AG10803 (cell line): ENCODE data around the gene HOXD12.

Experiments
- DNase-seq: peaks from one replicate; pipeline ENCODE4 v3.0.0; 2010; ENCODE audit warnings: low read depth
- H3K4me3 ChIP-seq: 2 replicates; pipeline ENCODE4 v1.5.1; 2011; ENCODE audit warnings: mild to moderate bottlenecking, low read length, control low read depth
- TF ChIP-seq, protein P1 (sequence below): conservative IDR thresholded peaks from 2 replicates; pipeline ENCODE4 v1.5.1; 2011; ENCODE audit warnings: mild to moderate bottlenecking, low read length, control low read depth, inconsistent platforms

HOXD12 gene

DNA sequence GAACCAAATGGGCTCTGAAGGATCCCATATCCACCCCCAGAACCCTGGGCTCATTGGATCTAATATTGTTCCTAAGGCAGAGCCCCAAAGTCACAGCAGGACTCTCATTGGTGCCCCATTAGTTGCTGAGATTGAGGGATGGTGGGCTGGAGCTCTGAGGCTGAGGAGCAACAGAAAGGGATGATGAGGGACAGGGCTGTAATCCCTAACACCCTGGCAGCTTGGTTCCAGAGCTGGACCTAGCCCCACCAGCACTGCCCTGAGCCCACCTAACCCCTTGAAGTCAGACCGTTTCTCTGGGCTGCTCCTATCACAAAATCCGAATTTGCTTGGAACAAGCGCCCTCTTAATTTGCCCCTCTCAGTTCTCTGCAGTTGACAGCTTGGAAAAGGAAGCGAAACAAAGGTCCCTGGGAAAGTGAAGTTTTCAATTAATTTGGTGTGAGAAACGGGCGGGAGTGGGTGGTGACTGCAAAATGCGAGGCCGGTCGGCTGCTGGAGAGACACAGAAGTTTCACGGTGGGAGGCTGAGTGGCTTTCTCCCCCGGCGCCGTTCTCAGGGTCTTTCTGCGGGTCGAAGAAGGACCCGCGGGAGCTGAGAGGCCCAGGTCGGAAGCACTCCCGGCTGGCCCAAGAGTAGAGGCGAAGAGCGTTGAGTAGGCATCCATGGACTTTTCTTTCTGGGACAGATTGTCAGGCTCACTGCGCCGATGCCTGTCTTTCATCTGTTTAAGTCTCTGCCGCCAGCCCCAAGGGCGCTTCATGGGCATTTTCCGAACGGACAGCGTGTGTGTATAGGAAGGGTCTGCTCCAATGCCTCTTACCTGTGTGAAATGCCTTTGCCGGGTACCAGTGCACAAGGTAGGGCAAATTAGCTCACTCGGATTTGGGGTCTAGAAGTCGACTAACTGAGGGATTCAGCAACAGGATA is 8.0 kb upstream of the HOXD12 start:
- no peak overlapping the region for H3K4me3 ChIP-seq
- no peak for DNase-seq
- TF ChIP-seq, protein P1, sequence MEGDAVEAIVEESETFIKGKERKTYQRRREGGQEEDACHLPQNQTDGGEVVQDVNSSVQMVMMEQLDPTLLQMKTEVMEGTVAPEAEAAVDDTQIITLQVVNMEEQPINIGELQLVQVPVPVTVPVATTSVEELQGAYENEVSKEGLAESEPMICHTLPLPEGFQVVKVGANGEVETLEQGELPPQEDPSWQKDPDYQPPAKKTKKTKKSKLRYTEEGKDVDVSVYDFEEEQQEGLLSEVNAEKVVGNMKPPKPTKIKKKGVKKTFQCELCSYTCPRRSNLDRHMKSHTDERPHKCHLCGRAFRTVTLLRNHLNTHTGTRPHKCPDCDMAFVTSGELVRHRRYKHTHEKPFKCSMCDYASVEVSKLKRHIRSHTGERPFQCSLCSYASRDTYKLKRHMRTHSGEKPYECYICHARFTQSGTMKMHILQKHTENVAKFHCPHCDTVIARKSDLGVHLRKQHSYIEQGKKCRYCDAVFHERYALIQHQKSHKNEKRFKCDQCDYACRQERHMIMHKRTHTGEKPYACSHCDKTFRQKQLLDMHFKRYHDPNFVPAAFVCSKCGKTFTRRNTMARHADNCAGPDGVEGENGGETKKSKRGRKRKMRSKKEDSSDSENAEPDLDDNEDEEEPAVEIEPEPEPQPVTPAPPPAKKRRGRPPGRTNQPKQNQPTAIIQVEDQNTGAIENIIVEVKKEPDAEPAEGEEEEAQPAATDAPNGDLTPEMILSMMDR, result no peak

- TF ChIP-seq, protein P1, result no peak
- peak within 1 kb of the TSS; percentile 29 for H3K4me3 ChIP-seq
- no peak for DNase-seq
Measured at GRCh38 chr2:176092270-176093144, 7.1 kb upstream of the HOXD12 start, which contains the start of gene HOXD13. TSS of gene HOXD13 (plus strand) at chr2:176092721. CDS start at chr2:176092891, 170 bp downstream.

DNA sequence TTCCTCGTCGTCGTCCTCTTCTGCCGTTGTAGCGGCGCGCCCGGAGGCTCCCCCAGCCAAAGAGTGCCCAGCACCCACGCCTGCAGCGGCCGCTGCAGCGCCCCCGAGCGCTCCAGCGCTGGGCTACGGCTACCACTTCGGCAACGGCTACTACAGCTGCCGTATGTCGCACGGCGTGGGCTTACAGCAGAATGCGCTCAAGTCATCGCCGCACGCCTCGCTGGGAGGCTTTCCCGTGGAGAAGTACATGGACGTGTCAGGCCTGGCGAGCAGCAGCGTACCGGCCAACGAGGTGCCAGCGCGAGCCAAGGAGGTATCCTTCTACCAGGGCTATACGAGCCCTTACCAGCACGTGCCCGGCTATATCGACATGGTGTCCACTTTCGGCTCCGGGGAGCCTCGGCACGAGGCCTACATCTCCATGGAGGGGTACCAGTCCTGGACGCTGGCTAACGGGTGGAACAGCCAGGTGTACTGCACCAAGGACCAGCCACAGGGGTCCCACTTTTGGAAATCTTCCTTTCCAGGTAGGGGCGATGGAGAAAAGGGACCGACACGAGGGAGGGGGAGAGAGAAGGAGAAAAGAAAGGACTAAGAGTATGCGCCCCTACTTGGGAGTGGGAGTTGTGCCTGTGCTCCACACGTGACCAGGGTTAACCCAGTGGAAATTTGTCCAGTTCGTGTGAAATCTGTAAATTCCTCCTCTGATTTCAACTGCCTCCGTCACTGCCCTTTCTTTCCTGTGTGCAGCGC is 6.3 kb upstream of the HOXD12 start:
- TF ChIP-seq, protein P1, result no peak; the same call in 1 of the 2 replicates
- no peak for DNase-seq
- peak overlapping the region; percentile 29 for H3K4me3 ChIP-seq

GRCh38 chr2:176093898-176094249 is 5.7 kb upstream of the HOXD12 start:
- H3K4me3 ChIP-seq, result no peak overlapping the region
- TF ChIP-seq, protein P1, result no peak
- DNase-seq, result no peak

GRCh38 chr2:176094349-176094748 is 5.2 kb upstream of the HOXD12 start:
- no peak overlapping the region for H3K4me3 ChIP-seq
- TF ChIP-seq, protein P1, result no peak
- DNase-seq, result no peak

DNA sequence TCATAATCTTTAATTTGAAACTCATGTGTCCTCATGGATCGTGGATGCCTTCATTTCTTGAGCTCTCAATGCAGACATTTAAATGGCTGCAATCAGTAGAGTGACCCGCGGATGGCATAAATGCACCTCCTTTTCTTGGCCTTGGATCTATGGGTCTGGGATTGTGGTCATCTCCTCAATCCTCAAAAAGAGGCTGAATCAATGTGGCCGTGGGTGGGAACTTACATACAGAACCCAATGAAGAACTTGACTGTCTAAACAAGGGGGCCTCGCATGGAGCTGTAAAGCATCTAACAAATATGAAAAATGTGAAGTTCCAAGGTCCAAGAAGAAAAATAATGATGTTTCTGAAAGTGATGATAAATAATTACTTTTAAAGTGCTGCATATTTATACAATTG is 4.2 kb upstream of the HOXD12 start:
- DNase-seq, result no peak
- no peak overlapping the region for H3K4me3 ChIP-seq
- TF ChIP-seq, protein P1, result no peak
